Measurements from ENCODE around the gene TP53BP2.
"Not testable (repeated sequence)": the region's sequence is repeated elsewhere in the genome, so short reads cannot be mapped to it uniquely, and the experiment has no call there.

- TF ChIP-seq POLR2A, POLR2AphosphoS5 (IDR thresholded peaks at IDR 0.05): not testable (repeated sequence)
Observed at GRCh38 chr1:223841977-223842623, 3.6 kb downstream of the TP53BP2 start.
